OCI-LY1 (cell line): ENCODE results near the gene NPIPB2.

Source experiments
- EZH2 ChIP-seq: fragments of 200-600 bp; sonication (generic), shearing (Covaris generic); IDR thresholded peaks from 2 replicates; pipeline ENCODE4 v1.8.0; 2017; ENCODE audit warnings: borderline replicate concordance, mixed run types, mild to moderate bottlenecking, antibody characterized with exemption, low read length, moderate library complexity, mixed read lengths
- TF ChIP-seq, protein P1 (sequence below): fragments of 200-600 bp; sonication (generic), shearing (Covaris generic); IDR thresholded peaks from 2 replicates; pipeline ENCODE4 v1.5.1; 2017; ENCODE audit warnings: mild to moderate bottlenecking, antibody characterized with exemption, low read length, moderate library complexity, mixed read lengths

DNA sequence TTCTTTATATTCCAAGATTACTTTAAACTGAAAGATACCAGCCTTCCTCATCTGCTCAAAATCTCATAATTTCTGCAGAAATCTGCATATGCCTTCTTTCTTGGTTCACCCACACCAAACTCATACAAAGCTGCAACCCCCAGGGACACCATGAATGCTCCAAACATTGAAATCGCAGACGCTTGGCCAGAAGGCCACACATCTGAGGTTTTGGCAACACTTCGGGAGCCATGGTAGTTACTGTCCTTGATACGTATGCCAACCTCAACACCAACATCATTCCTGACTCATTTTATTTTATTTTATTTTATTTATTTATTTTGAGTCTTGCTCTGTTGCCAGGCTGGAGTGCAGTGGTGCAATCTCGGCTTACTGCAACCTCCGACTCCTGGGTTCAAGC lies 37.9 kb downstream of the NPIPB2 start:
- TF ChIP-seq, protein P1, sequence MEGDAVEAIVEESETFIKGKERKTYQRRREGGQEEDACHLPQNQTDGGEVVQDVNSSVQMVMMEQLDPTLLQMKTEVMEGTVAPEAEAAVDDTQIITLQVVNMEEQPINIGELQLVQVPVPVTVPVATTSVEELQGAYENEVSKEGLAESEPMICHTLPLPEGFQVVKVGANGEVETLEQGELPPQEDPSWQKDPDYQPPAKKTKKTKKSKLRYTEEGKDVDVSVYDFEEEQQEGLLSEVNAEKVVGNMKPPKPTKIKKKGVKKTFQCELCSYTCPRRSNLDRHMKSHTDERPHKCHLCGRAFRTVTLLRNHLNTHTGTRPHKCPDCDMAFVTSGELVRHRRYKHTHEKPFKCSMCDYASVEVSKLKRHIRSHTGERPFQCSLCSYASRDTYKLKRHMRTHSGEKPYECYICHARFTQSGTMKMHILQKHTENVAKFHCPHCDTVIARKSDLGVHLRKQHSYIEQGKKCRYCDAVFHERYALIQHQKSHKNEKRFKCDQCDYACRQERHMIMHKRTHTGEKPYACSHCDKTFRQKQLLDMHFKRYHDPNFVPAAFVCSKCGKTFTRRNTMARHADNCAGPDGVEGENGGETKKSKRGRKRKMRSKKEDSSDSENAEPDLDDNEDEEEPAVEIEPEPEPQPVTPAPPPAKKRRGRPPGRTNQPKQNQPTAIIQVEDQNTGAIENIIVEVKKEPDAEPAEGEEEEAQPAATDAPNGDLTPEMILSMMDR: no peak
- TF ChIP-seq EZH2: no peak
